CD14-positive monocyte (primary cell): ENCODE data around the gene CDC16. TPM values are rescaled to one million over a fixed set of nuclear protein-coding genes. Genes with fewer than 3 reads are reported as not detected.

Experiments
- DNase-seq, 3 donors: peaks; one replicate each; pipeline ENCODE4 v3.0.0-alpha.2; 2011 to 2022
- H2AFZ ChIP-seq: 2 replicates; pipeline ENCODE4 v1.6.0; 2012; ENCODE audit warnings: mild to moderate bottlenecking, low read depth, low read length, inconsistent platforms; ENCODE audit not compliant: insufficient read depth, poor library complexity, severe bottlenecking
- H3K27ac ChIP-seq, 2 donors: 1 replicate in 1 of 2; 2 replicates in 1 of 2; pipeline ENCODE4 v1.5.1; 2012 to 2013; ENCODE audit warnings: low read length in 2 of 2, control low read depth in 1 of 2, inconsistent platforms in 1 of 2, low read depth in 1 of 2, mild to moderate bottlenecking in 1 of 2
- H3K27me3 ChIP-seq, 2 donors: one replicate each; pipeline versions ENCODE4 v1.6.0 to v1.6.1; 2011 to 2013; ENCODE audit warnings: low read length in 2 of 2; ENCODE audit not compliant: control insufficient read depth in 2 of 2, insufficient read depth in 2 of 2
- H3K36me3 ChIP-seq, 2 donors: replicated peaks in 1 of 2; 1 replicate in 1 of 2; 2 replicates in 1 of 2; pipeline versions ENCODE4 v1.5.1 to v1.6.1; 2012 to 2013; ENCODE audit warnings: low read length in 2 of 2, control low read depth in 1 of 2, inconsistent platforms in 1 of 2, mild to moderate bottlenecking in 1 of 2; ENCODE audit not compliant: insufficient read depth in 2 of 2, control insufficient read depth in 1 of 2
- H3K4me1 ChIP-seq, 2 donors: 1 replicate in 1 of 2; 2 replicates in 1 of 2; pipeline versions ENCODE4 v1.5.1 to v1.6.1; 2012 to 2013; ENCODE audit warnings: low read length in 2 of 2, control low read depth in 1 of 2, inconsistent platforms in 1 of 2, mild to moderate bottlenecking in 1 of 2, moderate library complexity in 1 of 2; ENCODE audit not compliant: insufficient read depth in 2 of 2, control insufficient read depth in 1 of 2
- H3K4me2 ChIP-seq: replicated peaks from 2 replicates; pipeline ENCODE3; 2012; ENCODE audit warnings: low read length, moderate library complexity, mild to moderate bottlenecking; ENCODE audit not compliant: poor library complexity, severe bottlenecking; ENCODE audit errors: extremely low read depth
- H3K4me3 ChIP-seq, 3 experiments: fragments of 200-600 bp in 1 of 3; sonication (generic) in 1 of 3; replicated peaks in 1 of 3; 1 replicate in 2 of 3; 2 replicates in 1 of 3; pipeline ENCODE4 v1.5.1; 2011 to 2013; ENCODE audit warnings: low read length in 3 of 3, mild to moderate bottlenecking in 3 of 3, control low read depth in 2 of 3, low read depth in 2 of 3, inconsistent platforms in 1 of 3, moderate library complexity in 1 of 3
- H3K79me2 ChIP-seq: 2 replicates; pipeline ENCODE4 v1.6.0; 2012; ENCODE audit warnings: mild to moderate bottlenecking, control low read depth, inconsistent platforms, low read length, moderate library complexity; ENCODE audit not compliant: insufficient read depth
- H3K9ac ChIP-seq: 2 replicates; pipeline ENCODE4 v1.6.0; 2017; ENCODE audit warnings: low read length, mild to moderate bottlenecking; ENCODE audit not compliant: insufficient read depth, poor library complexity, severe bottlenecking
- H3K9me3 ChIP-seq, 2 donors: replicated peaks in 1 of 2; 1 replicate in 1 of 2; 2 replicates in 1 of 2; pipeline versions ENCODE4 v1.5.1 to v1.6.1; 2012 to 2013; ENCODE audit warnings: low read length in 2 of 2, control low read depth in 1 of 2; ENCODE audit not compliant: control insufficient read depth in 1 of 2, insufficient read depth in 1 of 2
- H4K20me1 ChIP-seq: 2 replicates; pipeline ENCODE4 v1.6.0; 2012; ENCODE audit warnings: mild to moderate bottlenecking, low read length, control low read depth, moderate library complexity; ENCODE audit not compliant: insufficient read depth
- H3K27ac Mint-ChIP-seq, 7 donors: one replicate each; pipeline ENCODE4 v1.8.0; 2020; ENCODE audit warnings: mild to moderate bottlenecking in 7 of 7, mixed read lengths in 7 of 7, moderate library complexity in 6 of 7, inconsistent platforms in 2 of 7
- H3K27me3 Mint-ChIP-seq, 3 donors: one replicate each; pipeline ENCODE4 v1.8.0; 2021 to 2022; ENCODE audit warnings: low read depth in 3 of 3, mild to moderate bottlenecking in 3 of 3, mixed read lengths in 3 of 3, moderate library complexity in 3 of 3, inconsistent platforms in 1 of 3
- H3K36me3 Mint-ChIP-seq, 2 donors: one replicate each; pipeline ENCODE4 v1.8.0; 2020; ENCODE audit warnings: mixed read lengths in 2 of 2, inconsistent platforms in 1 of 2, mild to moderate bottlenecking in 1 of 2
- H3K4me1 Mint-ChIP-seq: one replicate; pipeline ENCODE4 v1.8.0; 2020; ENCODE audit warnings: mild to moderate bottlenecking, mixed read lengths
- H3K4me3 Mint-ChIP-seq, 2 donors: one replicate each; pipeline ENCODE4 v1.8.0; 2020; ENCODE audit warnings: mild to moderate bottlenecking in 2 of 2, mixed read lengths in 2 of 2, moderate library complexity in 1 of 2
- H3K9me3 Mint-ChIP-seq, 7 donors: one replicate each; pipeline ENCODE4 v1.8.0; 2020 to 2022; ENCODE audit warnings: mixed read lengths in 7 of 7, mild to moderate bottlenecking in 6 of 7, moderate library complexity in 6 of 7, inconsistent platforms in 2 of 7
- CTCF ChIP-seq: fragments of 200-600 bp; IDR thresholded peaks from one replicate; pipeline ENCODE4 v1.8.0; 2022; ENCODE audit warnings: antibody characterized with exemption, mild to moderate bottlenecking
- WGBS: methylation state at CpG from one replicate; pipeline ENCODE4 v1.1.5; 2013; ENCODE audit warnings: missing lambda C conversion rate; ENCODE audit not compliant: insufficient coverage; 5-methylcytosine and 5-hydroxymethylcytosine counted together
- intact Hi-C, 2 donors: fragments of 100-400 bp; cut with micrococcal nuclease; formaldehyde crosslinking; loops; one replicate each; pipeline versions ENCODE4 v1.15.0 to v1.15.1; 2023
- polyA plus RNA-seq, 3 donors: library from polyadenylated mRNA; depleted of rRNA in 1 of 3; unstranded in 2 of 3; stranded (reverse) in 1 of 3; fragments of 300-500 nt in 2 of 3; fragments of >200 nt in 1 of 3; fragmentation: Illumina TruSeq in 2 of 3; gene quantifications; 1 replicate in 2 of 3; 2 replicates in 1 of 3; pipeline ENCODE4 v1.2.3, GENCODE V29; 2012 to 2021

CDC16 gene
- polyA plus RNA-seq, 3 donors = 15.6 to 72.1 (median 21.1) TPM

- no peak overlapping the region for H3K27ac ChIP-seq
- H3K9me3 Mint-ChIP-seq = no peaks in the 10 kb centered on the region
These were observed 9.1 kb upstream of the CDC16 start for GRCh38 chr13:114225610-114226009.

GRCh38 chr13:114226088-114226487, 8.6 kb upstream of the CDC16 start:
- Histone ChIP-seq H3K36me3 (no peaks in the 10 kb centered on the region), H3K9ac (no peak overlapping the region), H3K9me3 (no peaks in the 10 kb centered on the region), H3K27ac (no peak overlapping the region), H3K27me3 (no peaks in the 10 kb centered on the region), H3K4me1 (peaks cover 43 to 48% of the 10 kb centered on the region in 2 donors), H3K79me2 (no peaks in the 10 kb centered on the region), H2AFZ (no peak overlapping the region), H3K4me2 (no peak overlapping the region), H3K4me3 (no peak overlapping the region), H4K20me1 (no peaks in the 10 kb centered on the region)
- WGBS = 94% methylated on average over 8 of the region's 11 CpGs
- Mint-ChIP-seq H3K27me3 (peaks cover 9 to 12% (median 11%) of the 10 kb centered on the region in 3 donors), H3K27ac (peak overlapping the region in 2 of 7 donors; percentile 30 to 35), H3K36me3 (no peaks in the 10 kb centered on the region), H3K4me3 (no peak overlapping the region), H3K9me3 (no peaks in the 10 kb centered on the region), H3K4me1 (peaks cover 49% of the 10 kb centered on the region)
- TF ChIP-seq CTCF = no peak
- no peak for DNase-seq
- intact Hi-C loops = loop anchor here (1.0 to 5.0 kb wide), 3 partner anchors 109 to 275 kb away; no protein-coding TSS in a partner anchor

More at GRCh38 chr13:114225610-114226009, 9.1 kb upstream of the CDC16 start:
- DNase-seq = no peak
- H3K27ac Mint-ChIP-seq = no peak overlapping the region
- intact Hi-C loops = loop anchor here (1.0 to 5.0 kb wide), 3 partner anchors 108 to 274 kb away; no protein-coding TSS in a partner anchor
- peaks cover 44 to 47% of the 10 kb centered on the region in 2 donors for H3K4me1 ChIP-seq
- H3K27me3 ChIP-seq = no peaks in the 10 kb centered on the region
- peaks cover 49% of the 10 kb centered on the region for H3K4me1 Mint-ChIP-seq
- no peaks in the 10 kb centered on the region for H4K20me1 ChIP-seq
- WGBS = 84% methylated on average over 6 of the region's 8 CpGs
- H3K9ac ChIP-seq = no peak overlapping the region
- no peak overlapping the region for H2AFZ ChIP-seq
- no peaks in the 10 kb centered on the region for H3K79me2 ChIP-seq
- H3K4me3 ChIP-seq = no peak overlapping the region
- H3K36me3 Mint-ChIP-seq = no peaks in the 10 kb centered on the region
- no peak overlapping the region for H3K4me2 ChIP-seq
- no peaks in the 10 kb centered on the region for H3K9me3 ChIP-seq
- no peaks in the 10 kb centered on the region for H3K36me3 ChIP-seq
- no peak for TF ChIP-seq CTCF
- no peak overlapping the region for H3K4me3 Mint-ChIP-seq
- peaks cover 8 to 9% (median 9%) of the 10 kb centered on the region in 3 donors for H3K27me3 Mint-ChIP-seq
